Measurements from ENCODE around the gene EEF1A2.

Gene EEF1A2

DNA sequence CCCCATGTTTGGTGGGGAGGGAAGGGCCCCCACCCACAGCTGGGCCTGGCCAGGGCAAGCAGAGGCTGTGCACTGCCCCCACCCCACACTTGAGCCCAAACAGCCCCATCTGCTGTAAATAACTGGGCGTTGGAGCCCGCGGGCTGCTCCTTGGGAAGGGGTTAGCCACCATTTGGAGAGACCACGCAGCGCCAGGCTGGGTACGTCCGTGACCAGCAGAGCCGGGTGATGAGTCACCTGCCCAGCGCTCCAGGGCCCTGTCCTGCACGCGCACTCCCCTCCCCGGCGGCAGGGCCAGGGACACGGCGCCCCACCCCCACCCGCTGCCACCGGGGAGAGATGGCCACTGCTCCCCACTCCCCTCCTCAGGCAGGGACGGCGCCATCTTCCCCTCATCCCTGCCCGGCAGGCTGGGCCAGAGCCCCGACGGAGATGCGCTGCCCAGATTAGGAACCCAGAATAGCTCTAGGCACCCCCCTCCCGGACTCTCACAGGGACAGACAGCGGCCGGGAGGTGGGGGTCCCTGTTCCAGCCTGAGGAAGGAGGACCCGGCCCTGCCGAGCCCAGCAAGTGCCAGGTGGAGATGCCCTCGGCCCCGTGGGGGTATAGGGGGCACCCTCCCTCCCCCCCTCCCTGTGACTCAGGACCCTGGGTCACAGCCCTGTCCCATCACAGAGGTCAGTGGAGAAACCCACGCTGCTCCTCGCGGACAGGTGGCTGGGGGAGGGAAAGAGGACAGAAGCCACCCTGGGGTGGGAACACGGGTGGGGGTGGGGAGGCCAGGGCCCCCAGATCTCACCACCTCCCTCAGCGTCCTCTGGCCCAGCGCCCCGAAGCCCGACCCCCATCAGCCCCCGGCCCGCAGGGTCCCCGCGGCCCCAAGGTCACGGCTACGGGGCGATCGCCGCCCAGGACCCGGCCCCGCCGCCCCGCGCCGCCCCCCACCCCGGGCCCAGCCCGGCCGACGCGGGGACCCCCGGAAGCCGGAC, 642 bp downstream of the EEF1A2 start:
- FAIRE-seq, result no peak

DNA sequence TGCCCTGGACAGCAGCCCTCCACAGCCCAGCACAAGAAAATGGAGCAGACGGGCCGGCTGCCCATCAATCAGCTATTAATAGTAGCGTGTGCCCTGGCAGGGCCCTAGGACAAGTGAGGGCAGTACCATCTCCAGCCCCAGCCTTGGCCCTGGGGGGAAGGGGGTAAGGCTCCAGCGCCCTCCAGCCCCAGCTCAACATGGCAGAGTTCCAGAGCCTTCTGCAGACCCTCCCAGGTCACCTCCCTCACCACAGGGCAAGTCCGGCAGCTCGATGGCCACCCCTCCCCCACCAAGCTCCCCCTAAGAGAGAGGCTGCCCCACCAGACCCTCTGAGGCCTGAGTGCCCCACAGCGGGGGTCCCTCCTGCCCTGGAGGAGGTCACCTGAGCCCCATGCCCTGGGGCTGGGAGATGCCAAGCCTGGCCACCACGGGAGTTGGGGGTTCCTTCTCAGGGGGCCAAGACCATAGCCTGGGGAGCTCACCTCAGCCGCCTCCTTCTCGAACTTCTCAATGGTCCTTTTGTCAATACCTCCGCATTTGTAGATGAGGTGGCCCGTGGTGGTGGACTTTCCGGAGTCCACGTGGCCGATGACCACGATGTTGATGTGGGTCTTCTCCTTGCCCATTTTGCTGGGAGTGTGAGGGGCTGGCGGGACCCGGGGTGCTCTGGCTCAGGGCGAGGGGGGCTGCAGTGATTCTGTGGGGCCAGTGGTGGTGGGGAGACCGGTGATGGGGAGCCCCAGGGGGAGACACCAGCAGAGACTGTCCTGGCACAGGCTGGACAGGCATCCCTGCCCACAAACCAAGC, 1.5 kb downstream of the EEF1A2 start:
- no peak for FAIRE-seq

DNA sequence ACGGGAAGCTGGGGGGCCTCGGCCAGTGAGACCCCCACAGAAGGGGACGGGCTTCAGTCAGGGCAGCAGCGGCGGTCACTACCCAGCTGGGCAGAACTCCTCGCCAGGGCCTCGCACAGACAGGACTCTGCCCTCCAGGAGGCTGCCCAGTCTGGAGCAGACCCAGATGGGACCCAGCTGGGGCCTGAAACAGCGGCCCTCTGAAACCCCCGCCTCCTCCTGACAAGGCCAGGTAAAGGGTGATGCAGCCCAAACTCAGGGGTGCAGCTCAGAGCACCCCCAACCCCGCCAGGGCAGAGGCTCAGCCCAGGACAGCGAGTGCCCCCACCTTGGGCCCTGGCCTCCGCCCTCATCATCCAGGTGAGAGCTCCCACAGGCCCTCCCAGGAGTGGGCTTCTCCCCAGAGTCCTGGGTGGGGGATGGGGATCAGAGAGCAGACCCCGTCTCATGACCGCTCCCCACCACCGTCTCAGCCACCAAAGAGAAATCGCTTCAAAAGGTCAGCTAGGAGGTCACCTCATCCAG, 2.2 kb downstream of the EEF1A2 start:
- FAIRE-seq, result no peak

DNA sequence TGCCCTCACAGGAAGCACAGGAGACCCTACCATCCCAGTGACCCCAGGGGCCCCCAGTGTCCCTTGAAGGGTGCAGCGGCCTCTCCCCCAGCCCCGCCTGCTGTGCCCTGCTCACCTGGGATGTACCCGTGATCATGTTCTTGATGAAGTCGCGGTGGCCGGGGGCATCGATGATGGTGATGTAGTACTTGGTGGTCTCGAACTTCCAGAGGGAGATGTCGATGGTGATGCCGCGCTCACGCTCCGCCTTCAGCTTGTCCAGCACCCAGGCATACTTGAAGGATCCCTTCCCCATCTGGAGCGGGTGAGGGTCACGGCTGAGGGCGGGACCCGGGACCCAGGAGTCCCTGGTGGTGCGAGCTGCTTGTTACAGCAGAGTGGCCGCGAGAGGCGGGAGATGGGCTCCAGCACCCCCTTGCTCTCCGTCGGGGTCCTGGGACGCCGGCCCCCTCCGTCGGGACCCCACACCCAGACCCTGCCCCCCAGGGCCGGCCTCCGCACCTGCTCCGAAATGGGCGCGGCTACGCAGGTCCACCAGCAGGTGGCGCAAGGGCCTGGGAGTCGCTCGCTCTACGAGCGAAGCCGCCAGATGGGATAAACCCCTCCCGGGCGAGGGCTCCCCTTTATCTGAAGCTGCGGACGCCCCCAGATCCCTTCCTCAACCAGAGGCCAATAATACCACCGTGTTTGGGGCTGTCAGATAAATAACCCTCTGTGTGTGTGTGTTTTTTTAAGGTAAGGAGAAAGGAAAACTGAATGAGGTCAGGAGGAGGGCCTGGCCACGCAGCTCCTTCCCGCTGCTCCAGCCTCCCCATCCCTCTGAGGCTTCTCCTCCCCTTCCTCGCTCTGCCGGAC, 2.9 kb downstream of the EEF1A2 start:
- FAIRE-seq, result no peak

DNA sequence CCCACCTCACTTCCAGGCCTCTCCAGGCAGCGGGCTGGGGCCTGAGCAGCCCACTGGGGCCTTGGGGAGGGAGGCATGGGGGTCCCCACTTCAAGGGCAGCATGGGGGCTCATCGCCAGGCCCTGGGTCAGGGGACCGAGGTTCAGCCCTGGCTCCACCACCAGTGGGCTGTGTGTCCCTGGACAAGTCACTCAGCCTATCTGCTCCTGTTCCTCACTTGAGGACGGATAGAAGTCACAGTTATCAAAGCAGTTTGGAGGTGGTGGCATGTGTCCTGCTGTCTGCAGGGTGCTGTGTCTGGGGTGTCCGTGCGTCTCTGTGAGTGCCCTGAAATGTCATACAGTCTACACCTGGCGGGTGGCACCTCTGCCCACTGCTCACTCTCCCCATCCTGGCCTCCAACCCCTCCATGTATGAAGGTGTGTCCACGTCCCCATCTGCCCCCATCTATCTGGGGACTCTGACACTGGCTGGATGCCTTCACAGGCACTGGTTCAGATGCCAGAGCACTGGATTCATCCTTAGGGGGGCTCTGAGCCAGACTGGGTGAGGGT, 3.6 kb downstream of the EEF1A2 start:
- no peak for FAIRE-seq

DNA sequence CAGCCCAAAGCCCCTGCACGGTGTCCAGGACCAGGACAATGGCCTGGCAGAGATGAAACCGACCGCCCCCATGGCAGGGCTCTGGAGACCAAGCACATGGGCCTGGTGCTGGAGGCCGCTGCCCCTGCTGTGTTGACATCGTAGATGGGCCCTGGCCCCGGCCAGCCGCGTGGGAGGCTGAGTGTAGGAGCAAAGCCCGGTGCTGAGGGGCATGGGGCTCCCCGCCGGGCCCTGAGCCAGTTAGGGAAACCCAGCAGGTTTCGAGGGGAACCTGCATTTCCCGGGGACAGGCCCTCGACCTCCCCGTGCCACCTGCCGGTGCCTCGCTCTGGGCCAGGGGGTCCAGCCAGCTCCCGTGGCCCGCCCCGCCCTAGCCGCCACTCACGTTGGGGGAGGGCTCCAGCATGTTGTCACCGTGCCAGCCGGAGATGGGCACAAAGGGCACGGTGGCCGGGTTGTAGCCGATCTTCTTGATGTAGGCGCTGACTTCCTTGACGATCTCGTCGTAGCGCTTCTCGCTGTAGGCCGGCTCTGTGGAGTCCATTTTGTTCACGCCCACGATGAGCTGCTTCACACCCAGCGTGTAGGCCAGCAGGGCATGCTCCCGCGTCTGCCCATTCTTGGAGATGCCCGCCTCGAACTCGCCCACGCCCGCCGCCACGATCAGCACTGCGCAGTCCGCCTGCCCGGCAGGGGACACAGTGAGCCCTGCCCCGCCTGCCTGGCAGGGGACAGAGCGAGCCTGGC, 4.3 kb downstream of the EEF1A2 start:
- no peak for FAIRE-seq

DNA sequence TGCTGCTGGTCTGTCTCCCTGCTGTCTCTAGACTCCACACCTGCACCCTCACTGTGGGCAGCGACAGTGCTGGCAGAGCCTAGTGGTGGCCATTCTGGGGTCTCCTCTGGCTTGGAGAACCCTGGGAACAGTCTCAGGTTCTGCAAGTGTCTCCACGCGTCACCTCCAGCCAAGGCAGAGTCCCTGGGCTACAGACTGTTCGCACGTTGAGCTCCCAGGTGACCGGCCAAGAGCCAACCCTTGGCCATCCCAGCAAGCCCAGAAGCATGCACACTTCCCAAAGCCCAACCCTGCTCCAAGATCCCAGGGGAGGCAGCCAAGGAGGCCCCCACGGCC, 4.8 kb downstream of the EEF1A2 start:
- no peak for FAIRE-seq

DNA sequence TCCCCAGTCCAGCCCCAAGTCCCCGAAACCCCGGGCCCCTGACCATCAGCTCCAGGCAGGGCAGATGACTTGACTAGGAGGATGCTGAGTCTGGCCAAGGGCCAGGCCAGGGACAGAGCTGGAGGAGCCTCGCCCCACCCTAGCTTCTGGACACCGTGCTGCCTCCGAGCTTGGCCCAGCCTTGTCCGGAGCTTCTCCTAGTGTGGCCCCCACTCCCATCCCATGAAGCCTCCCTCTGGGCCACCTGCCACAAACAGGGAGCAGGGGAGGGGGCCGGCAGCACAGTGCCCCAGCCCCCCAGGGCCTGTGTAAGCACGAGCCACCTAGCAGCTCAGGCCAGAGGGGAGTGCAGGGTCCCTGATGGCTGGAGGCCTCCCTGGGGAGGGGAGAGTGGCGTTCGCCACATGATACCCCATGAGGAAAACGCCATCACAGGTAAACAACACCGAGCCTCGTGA, 5.3 kb downstream of the EEF1A2 start:
- no peak for FAIRE-seq

DNA sequence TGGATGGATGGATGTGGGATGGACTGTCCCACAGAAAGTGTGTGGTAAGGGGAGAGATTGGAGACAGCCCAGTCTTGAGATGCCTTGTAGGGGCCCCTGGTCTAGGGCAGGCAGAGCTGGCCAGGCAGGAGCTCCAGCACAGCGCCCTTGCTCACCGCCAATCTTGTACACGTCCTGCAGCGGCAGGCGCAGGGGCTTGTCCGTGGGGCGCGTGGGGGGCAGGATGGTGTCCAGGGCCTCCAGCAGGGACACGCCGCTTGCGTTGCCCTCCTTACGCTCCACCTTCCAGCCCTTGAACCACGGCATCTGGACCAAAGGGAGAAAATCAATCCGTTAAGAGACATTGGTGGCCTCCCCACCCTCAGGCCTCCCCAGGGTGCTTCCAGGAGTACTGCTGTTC, 5.9 kb downstream of the EEF1A2 start:
- FAIRE-seq, result no peak

DNA sequence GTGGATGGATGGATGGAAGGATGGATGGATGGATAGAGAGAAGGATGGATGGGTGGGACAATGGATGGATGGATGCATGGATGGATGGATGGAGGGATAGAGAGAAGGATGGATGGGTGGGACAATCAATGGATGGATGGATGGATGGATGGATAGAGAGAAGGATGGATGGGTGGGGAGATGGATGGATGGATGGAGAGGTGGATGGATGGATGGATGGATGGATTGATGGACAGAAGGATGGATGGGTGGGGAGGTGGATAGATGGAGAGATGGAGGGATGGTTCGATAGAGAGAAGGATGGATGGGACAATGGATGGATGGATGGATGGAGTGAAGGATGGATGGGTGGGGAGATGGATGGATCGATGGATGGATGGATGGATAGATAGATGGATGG, 6.4 kb downstream of the EEF1A2 start:
- no peak for FAIRE-seq

DNA sequence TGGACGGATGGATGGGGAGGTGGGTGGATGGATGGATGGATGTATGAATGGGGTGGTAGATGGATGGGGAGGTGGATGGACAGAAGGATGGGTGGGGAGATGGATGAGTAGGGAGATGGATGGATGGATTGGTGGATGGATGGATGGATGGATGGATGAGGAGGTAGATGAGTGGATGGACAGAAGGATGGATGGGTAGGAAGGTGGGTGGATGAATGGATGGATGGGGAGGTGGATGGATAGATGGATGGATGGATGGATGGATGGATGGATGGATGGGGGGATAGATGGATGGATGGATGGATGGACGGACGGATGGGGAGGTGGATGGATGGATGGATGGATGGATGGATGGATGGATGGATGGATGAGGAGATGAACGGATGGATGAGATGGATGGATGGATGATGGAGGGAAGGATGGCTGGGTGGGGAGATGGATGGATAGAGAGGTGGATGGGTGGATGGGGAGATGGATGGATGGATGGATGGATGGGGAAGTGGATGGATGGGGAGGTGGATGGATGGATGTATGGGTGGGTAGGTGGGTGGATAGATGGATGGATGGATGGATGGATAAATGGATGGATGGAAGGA, 7.2 kb downstream of the EEF1A2 start:
- no peak for FAIRE-seq

DNA sequence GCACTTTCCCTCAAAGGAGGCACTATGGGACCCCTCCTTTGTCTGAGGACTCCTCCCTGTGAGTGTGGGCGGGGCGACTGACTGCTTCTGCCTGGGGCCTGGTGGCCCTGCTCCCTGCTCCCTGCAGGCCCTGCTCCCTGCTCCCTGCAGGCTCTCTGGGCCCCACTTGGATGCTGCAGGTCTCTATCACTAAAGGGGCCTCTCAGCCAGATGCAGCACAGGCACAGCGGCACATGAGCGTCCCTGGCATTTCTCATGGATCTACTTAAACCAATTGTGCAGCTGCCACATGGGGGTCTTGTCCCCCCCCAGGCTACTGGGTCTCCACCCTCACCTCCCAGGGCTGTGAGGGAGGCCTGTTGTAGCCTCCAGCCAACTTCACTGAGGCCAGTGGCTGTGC, 7.8 kb downstream of the EEF1A2 start:
- FAIRE-seq, result no peak

DNA sequence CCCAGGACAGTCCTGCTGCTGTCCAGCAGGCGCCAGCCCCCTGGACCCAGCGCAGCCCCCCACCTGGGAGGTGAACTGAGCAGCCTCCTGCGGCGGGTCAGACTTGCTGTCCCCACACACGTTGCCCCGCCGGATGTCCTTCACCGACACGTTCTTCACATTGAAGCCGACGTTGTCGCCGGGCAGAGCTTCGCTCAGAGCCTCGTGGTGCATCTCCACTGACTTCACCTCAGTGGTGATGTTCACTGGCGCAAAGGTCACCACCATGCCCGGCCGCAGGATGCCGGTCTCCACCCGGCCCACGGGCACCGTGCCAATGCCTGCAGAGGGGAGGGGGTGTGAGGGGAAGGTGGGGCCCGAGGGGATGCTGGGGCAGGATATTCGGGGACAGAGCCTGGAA, 8.5 kb downstream of the EEF1A2 start:
- FAIRE-seq, result no peak

DNA sequence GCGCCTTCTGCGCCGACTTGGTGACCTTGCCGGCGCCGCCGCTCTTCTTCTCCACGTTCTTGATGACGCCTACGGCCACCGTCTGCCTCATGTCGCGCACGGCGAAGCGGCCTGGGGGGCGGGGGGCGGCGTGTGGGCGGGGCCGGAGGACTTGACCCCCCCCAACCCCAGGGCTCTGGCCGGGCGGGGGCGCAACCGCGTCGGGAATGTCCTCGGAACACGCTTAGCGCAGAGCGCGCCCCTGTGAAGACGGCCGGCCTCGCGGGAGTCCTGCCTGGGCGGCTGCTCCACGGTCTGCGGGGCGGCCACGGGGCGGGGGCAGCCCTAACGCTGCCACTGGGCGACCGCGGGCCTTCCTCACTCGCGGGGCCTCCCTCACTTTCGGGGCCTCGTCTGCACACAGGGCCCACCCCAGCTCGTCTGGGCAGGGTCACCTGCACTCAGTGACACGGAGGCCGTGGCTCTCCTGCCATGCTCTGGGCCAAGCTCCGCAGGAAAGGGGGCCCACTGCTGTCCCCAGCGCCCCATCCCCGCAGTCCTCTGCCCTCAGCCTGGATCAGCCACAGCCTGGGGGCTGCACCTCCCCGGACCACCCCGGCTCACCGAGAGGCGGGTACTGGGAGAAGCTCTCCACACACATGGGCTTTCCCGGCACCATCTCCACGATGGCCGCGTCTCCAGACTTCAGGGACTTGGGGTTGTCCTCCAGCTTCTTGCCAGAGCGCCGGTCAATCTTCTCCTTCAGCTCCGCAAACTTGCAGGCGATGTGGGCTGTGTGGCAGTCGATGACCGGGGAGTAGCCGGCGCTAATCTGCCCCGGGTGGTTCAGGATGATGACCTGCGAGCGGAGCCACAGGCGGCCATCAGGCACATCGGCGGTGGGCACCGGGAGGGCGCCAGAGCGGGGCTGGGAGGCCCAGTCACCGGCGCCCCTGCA, 10.3 kb downstream of the EEF1A2 start:
- no peak for FAIRE-seq

DNA sequence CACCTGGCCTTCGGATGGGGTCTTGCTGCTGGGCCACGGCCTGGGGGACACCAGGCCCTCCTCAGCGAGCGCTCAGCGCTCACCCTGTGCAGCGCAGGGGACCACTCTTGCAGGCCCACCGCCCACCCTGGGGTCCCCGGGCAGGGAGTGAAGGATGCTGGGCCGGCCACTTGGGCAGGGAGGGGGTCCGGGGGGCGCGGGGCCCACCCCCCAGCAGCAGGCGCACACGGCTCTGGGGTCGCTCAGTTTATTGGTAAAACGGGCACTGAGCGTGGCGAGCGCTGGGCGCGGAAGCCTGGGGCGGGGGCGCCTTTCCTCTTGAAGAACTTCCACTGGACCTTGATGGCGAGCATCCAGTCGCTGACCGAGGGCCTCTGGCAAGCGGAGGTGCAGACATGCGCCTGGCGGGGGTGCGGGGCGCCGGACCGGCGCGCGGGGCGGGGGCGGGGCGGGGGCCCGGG, 11.1 kb downstream of the EEF1A2 start:
- no peak for FAIRE-seq

DNA sequence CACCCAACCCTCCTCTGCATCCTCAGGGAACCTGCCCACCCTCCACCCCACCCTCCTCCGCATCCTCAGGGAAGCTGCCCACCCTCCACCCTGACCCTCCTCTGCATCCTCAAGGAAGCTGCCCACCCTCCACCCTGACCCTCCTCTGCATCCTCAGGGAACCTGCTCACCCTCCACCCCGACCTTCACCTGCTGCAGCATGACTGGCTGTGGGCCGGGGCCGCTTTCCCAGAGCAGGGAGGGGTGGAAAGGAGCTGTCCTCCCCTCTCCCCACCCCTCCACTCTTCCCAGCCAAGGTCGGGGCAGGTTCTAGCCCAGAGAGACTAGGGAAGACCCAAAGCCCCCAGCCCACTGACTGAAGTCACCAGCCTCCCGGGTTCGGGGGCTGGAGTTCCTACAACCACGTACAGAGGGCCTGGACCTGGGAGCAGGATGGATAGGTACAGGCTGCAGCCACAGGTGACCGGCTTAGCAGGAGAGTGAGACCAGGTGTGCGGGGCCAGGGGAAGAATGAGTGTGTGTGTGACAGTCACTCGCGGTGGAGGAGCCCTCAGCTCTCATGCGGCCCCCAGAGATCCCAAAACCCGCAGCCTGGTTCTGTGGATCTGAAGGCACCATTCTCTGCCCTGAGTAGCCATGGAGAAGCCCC, 11.6 kb downstream of the EEF1A2 start:
- FAIRE-seq, result no peak

DNA sequence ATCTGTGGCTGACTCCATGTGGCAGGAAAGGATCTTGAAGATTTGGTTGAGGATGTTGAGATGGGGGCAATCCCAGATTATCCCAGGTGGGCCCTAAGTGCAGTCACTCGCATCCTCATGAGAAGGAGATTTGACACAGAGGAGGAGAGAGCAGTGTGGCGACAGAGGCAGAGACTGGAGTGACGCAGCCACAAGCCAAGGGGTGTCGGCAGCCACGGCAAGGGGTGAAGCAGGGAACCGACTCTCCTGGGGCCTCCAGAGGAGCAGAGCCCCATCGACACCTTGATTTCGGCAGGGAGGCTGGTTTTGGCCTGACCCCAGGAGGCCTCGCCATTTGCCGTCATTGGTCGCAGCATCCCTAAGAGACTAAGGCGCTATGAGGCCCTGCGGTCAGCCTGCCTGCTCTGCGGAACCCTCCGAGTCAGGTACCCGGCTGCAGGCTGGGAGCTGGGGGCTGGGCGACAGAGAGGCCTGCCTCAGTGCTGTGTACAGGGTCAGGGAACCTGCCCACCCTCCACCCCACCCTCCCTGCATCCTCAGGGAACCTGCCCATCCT, 12.5 kb downstream of the EEF1A2 start:
- FAIRE-seq, result no peak

DNA sequence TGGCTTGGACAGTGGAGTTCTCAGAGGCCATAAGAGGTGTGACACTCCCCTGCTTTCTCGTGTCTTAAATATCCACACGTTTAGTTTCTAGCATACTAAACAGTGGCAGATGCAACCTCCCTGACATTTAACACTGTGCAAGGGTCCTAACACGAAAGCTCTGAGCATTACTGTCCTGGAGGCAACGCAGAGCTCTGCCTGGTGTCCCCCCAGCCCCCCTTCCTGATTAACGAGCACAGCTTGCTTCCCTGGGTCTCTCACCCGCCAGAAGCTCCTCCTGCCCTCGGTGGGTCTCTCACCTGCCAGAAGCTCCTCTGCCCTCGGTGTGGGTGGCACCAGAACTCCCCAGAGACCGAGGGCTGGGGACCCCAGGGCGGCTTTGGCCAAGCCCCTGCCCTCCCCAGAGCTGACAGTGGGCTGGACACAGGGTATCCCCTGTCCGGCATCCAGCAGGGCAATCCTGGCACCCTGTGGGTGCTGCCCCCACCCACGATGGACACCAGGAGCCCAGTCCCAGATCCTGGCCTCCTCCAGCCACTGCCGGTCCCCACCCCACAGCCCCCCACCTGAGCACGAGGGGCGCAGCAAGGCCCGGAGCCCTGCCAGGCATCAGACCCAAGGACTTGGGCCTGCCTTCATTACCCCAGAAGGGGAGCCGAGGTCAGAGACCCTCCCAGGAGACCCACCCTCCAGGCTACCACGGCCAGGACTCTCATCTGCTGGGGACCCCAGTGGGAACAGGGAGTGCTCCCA, 14.1 kb downstream of the EEF1A2 start:
- no peak for FAIRE-seq
